GM23338 (cell line): ENCODE data around the gene IGF1R. TPM values are rescaled to one million over a fixed set of nuclear protein-coding genes. Genes with fewer than 3 reads are reported as not detected.

Experiments used
- ATAC-seq: fragments of 200-7000 bp; cut with Tn5 transposase; 3 replicates; pipeline ENCODE4 v1.9.1; 2020
- DNase-seq: peaks from one replicate; pipeline ENCODE4 v3.0.0-alpha.2; 2015; ENCODE audit warnings: low spot score
- H2AFZ ChIP-seq: fragments of 200-600 bp; sonication (generic); 2 replicates; pipeline ENCODE4 v1.8.0; 2016; ENCODE audit warnings: antibody characterized with exemption, mild to moderate bottlenecking, moderate library complexity
- H3F3A ChIP-seq: fragments of 200-600 bp; sonication (generic); replicated peaks from 2 replicates; pipeline ENCODE4 v1.8.0; 2017; ENCODE audit warnings: antibody characterized with exemption, mixed run types, low read depth
- H3K27ac ChIP-seq: fragments of 200-600 bp; sonication (generic); 2 replicates; pipeline ENCODE4 v1.6.1; 2016; ENCODE audit warnings: low read depth
- H3K27me3 ChIP-seq: fragments of 200-600 bp; sonication (generic); 2 replicates; pipeline ENCODE4 v1.8.0; 2016; ENCODE audit warnings: mild to moderate bottlenecking, mixed run types, moderate library complexity; ENCODE audit not compliant: insufficient read depth
- H3K36me3 ChIP-seq: fragments of 200-600 bp; sonication (generic); 2 replicates; pipeline ENCODE4 v1.8.0; 2016; ENCODE audit warnings: mild to moderate bottlenecking; ENCODE audit not compliant: insufficient read depth
- H3K4me1 ChIP-seq: fragments of 200-600 bp; sonication (generic); 2 replicates; pipeline ENCODE4 v1.8.0; 2016; ENCODE audit warnings: mild to moderate bottlenecking, moderate library complexity; ENCODE audit not compliant: insufficient read depth
- H3K4me2 ChIP-seq: fragments of 200-600 bp; sonication (generic); 2 replicates; pipeline ENCODE4 v1.7.1; 2017; ENCODE audit warnings: mixed run types
- H3K4me3 ChIP-seq: fragments of 200-600 bp; sonication (generic); 2 replicates; pipeline ENCODE4 v1.6.1; 2016; ENCODE audit warnings: mixed run types
- H3K79me2 ChIP-seq: fragments of 200-600 bp; sonication (generic); replicated peaks from 2 replicates; pipeline ENCODE4 v1.8.0; 2017; ENCODE audit warnings: mild to moderate bottlenecking; ENCODE audit not compliant: insufficient read depth
- H3K9me2 ChIP-seq: fragments of 200-600 bp; sonication (generic); 2 replicates; pipeline ENCODE4 v1.8.0; 2017; ENCODE audit not compliant: insufficient read depth
- H4K20me1 ChIP-seq: fragments of 200-600 bp; sonication (generic); replicated peaks from 2 replicates; pipeline ENCODE4 v1.8.0; 2017; ENCODE audit warnings: mild to moderate bottlenecking; ENCODE audit not compliant: insufficient read depth
- H3K27ac Mint-ChIP-seq: 2 replicates; pipeline ENCODE4 v1.8.0; 2020; ENCODE audit warnings: inconsistent platforms, mild to moderate bottlenecking, moderate library complexity, mixed read lengths
- H3K27me3 Mint-ChIP-seq: 3 replicates; pipeline ENCODE4 v1.8.0; 2022; ENCODE audit warnings: low read depth, mild to moderate bottlenecking, moderate library complexity, mixed read lengths, inconsistent platforms; ENCODE audit not compliant: insufficient read depth, poor library complexity
- H3K36me3 Mint-ChIP-seq: 3 replicates; pipeline ENCODE4 v1.8.0; 2021; ENCODE audit warnings: low read depth, mild to moderate bottlenecking, inconsistent platforms, moderate library complexity, mixed read lengths
- H3K4me1 Mint-ChIP-seq: 3 replicates; pipeline ENCODE4 v1.8.0; 2020; ENCODE audit warnings: mild to moderate bottlenecking, inconsistent platforms, mixed read lengths
- H3K4me3 Mint-ChIP-seq: 3 replicates; pipeline ENCODE4 v1.8.0; 2021; ENCODE audit warnings: moderate library complexity, mild to moderate bottlenecking, inconsistent platforms, mixed read lengths
- H3K9me3 Mint-ChIP-seq: 3 replicates; pipeline ENCODE4 v1.8.0; 2020; ENCODE audit warnings: moderate library complexity, mild to moderate bottlenecking, inconsistent platforms, mixed read lengths
- CREB1 ChIP-seq: fragments of 250-450 bp; sonication (Bioruptor Pico); IDR thresholded peaks from 2 replicates; pipeline ENCODE4 v1.5.0; 2020; ENCODE audit warnings: low read depth, mild to moderate bottlenecking, moderate library complexity
- CTCF ChIP-seq, 2 experiments: fragments of 200-600 bp in 1 of 2; sonication (generic) in 1 of 2; conservative IDR thresholded peaks; 2 replicates each; pipeline versions ENCODE4 v1.5.1 to v1.6.1; 2016 to 2017; ENCODE audit warnings: antibody characterized with exemption in 2 of 2, low read depth in 2 of 2, mild to moderate bottlenecking in 2 of 2, moderate library complexity in 1 of 2
- ETS1 ChIP-seq: IDR thresholded peaks from 2 replicates; pipeline ENCODE4 v1.6.1; 2016; ENCODE audit warnings: antibody characterized with exemption
- EZH2 ChIP-seq: fragments of 200-600 bp; sonication (generic); IDR thresholded peaks from one replicate; pipeline ENCODE4 v1.8.0; 2017; ENCODE audit warnings: antibody characterized with exemption, mild to moderate bottlenecking, low read depth; ENCODE audit not compliant: unreplicated experiment
- EZH2phosphoT487 ChIP-seq: fragments of 200-600 bp; sonication (generic); IDR thresholded peaks from one replicate; pipeline ENCODE4 v1.8.1; 2018; ENCODE audit warnings: antibody characterized with exemption; ENCODE audit not compliant: unreplicated experiment
- JUNB ChIP-seq: IDR thresholded peaks from one replicate; pipeline ENCODE4 v1.6.1; 2016; ENCODE audit warnings: antibody characterized with exemption; ENCODE audit not compliant: unreplicated experiment
- NANOG ChIP-seq: IDR thresholded peaks from 2 replicates; pipeline ENCODE4 v1.6.1; 2016; ENCODE audit warnings: antibody characterized with exemption, borderline replicate concordance
- POLR2AphosphoS5 ChIP-seq: IDR thresholded peaks from 2 replicates; pipeline ENCODE4 v1.6.1; 2016; ENCODE audit warnings: antibody characterized with exemption, low read depth
- REST ChIP-seq: IDR thresholded peaks from one replicate; pipeline ENCODE4 v1.6.1; 2018; ENCODE audit warnings: antibody characterized with exemption; ENCODE audit not compliant: unreplicated experiment
- STAT1 ChIP-seq: IDR thresholded peaks from one replicate; pipeline ENCODE4 v1.6.1; 2016; ENCODE audit warnings: antibody characterized with exemption; ENCODE audit not compliant: unreplicated experiment
- ZNF114 ChIP-seq: fragments of 250-450 bp; sonication (Bioruptor Pico); IDR thresholded peaks from 2 replicates; pipeline ENCODE4 v1.5.0; 2020; ENCODE audit warnings: mild to moderate bottlenecking, moderate library complexity
- ZNF331 ChIP-seq: fragments of 250-450 bp; sonication (Bioruptor Pico); IDR thresholded peaks from 2 replicates; pipeline ENCODE4 v1.5.0; 2020; ENCODE audit warnings: low read depth, mild to moderate bottlenecking, moderate library complexity
- ZNF462 ChIP-seq: fragments of 250-450 bp; sonication (Bioruptor Pico); IDR thresholded peaks from 2 replicates; pipeline ENCODE4 v1.5.0; 2020; ENCODE audit warnings: mild to moderate bottlenecking, moderate library complexity
- polyA plus RNA-seq: library from polyadenylated mRNA; unstranded; fragments of >200 nt; fragmentation: Nextera tagmentation; extraction: Ambion mirVana; gene quantifications from 2 replicates; pipeline ENCODE4 v1.2.1, GENCODE V29; 2016
- total RNA-seq: library from RNA; depleted of rRNA; stranded (reverse); fragments of >200 nt; shearing (Covaris generic); gene quantifications from 2 replicates; pipeline ENCODE4 v1.2.3, GENCODE V29; 2014

The IGF1R gene
- total and polyA plus RNA-seq, 2 experiments from 2014 or later: 20.4 to 92.2 TPM

- no peak overlapping the region for H3K27ac ChIP-seq
- H3K36me3 ChIP-seq: no peaks in the 10 kb centered on the region
- Mint-ChIP-seq H3K36me3 (peaks cover 17% of the 10 kb centered on the region), H3K27ac (no peak overlapping the region), H3K9me3 (peaks cover 13% of the 10 kb centered on the region; the same call in 2 of the 3 replicates), H3K27me3 (peaks cover 14% of the 10 kb centered on the region), H3K4me3 (no peak overlapping the region; the same call in 2 of the 3 replicates), H3K4me1 (peaks cover 45% of the 10 kb centered on the region)
- H3F3A ChIP-seq: no peaks in the 10 kb centered on the region
- no peaks in the 10 kb centered on the region for H3K27me3 ChIP-seq
- peaks cover 46% of the 10 kb centered on the region for H4K20me1 ChIP-seq
- ATAC-seq (no peak), DNase-seq (no peak)
- no peaks in the 10 kb centered on the region for H3K9me2 ChIP-seq
- no peak overlapping the region for H3K4me3 ChIP-seq
- H2AFZ ChIP-seq: no peak overlapping the region
- peaks cover 100% of the 10 kb centered on the region for H3K79me2 ChIP-seq
- TF ChIP-seq NANOG (no peak), POLR2AphosphoS5 (no peak), CREB1 (CRISPR knock-in tag) (no peak), ZNF114 (CRISPR knock-in tag) (no peak), CTCF (conservative IDR thresholded peaks at IDR 0.05; ENCODE audit: low read depth in 2 of 2) (no peak), JUNB (no peak), EZH2 (no peak), REST (no peak), ETS1 (no peak), ZNF331 (CRISPR knock-in tag) (no peak), EZH2phosphoT487 (no peak), STAT1 (no peak), ZNF462 (CRISPR knock-in tag) (no peak)
- H3K4me1 ChIP-seq: peaks cover 41% of the 10 kb centered on the region
- H3K4me2 ChIP-seq: no peak overlapping the region
Measured at GRCh38 chr15:98760112-98760826, 111.9 kb downstream of the IGF1R start.
